ENCODE results near the gene RASL10A.

The RASL10A gene

GRCh38 chr22:29314537-29315285, 786 bp downstream of the RASL10A start:
- no peak overlapping the region for H3K27ac Mint-ChIP-seq
- no peaks in the 10 kb centered on the region for H3K36me3 Mint-ChIP-seq
- peaks cover 29% of the 10 kb centered on the region for H3K27me3 Mint-ChIP-seq
- H3K9me3 Mint-ChIP-seq = no peaks in the 10 kb centered on the region
- peaks cover 24% of the 10 kb centered on the region for H3K4me1 Mint-ChIP-seq
- peak overlapping the region; percentile 55 for H3K4me3 Mint-ChIP-seq

- H3K27me3 Mint-ChIP-seq = peaks cover 29% of the 10 kb centered on the region
- peaks cover 24% of the 10 kb centered on the region for H3K4me1 Mint-ChIP-seq
- no peak overlapping the region for H3K27ac Mint-ChIP-seq
- no peaks in the 10 kb centered on the region for H3K9me3 Mint-ChIP-seq
- H3K4me3 Mint-ChIP-seq = peak overlapping the region; percentile 55
- H3K36me3 Mint-ChIP-seq = no peaks in the 10 kb centered on the region
Observed at GRCh38 chr22:29313576-29314466, 1.7 kb downstream of the RASL10A start.

DNA sequence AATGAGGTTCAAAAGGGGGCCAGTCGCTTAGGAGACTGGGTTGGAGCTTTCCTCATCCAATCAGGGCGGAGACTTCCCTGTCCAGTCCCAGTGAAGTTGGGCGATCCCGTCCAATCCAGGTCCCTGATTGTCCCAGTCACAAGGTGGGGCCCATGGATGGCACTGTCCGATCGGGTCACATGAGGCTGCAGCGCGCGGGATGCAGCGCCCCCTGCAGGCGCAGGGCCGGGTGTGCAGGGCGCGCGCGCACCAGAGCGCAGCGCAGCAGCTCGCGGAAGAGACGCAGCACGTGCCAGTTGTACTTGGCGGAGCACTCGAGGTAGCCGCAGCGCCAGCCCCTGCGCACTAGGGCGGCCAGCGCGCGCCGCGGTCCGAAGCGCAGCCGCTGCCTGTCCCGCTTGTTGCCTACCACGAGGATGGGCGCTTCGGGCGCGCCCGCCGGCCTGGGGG, 2.3 kb downstream of the RASL10A start:
- H3K9me3 Mint-ChIP-seq = no peaks in the 10 kb centered on the region
- H3K36me3 Mint-ChIP-seq = no peaks in the 10 kb centered on the region
- H3K27ac Mint-ChIP-seq = no peak overlapping the region
- no peak overlapping the region for H3K4me3 Mint-ChIP-seq
- H3K4me1 Mint-ChIP-seq = peaks cover 24% of the 10 kb centered on the region
- H3K27me3 Mint-ChIP-seq = peaks cover 29% of the 10 kb centered on the region

GRCh38 chr22:29312218-29313125, 3.0 kb downstream of the RASL10A start:
- Mint-ChIP-seq H3K4me3 (no peak overlapping the region), H3K27ac (no peak overlapping the region), H3K4me1 (peaks cover 24% of the 10 kb centered on the region), H3K36me3 (no peaks in the 10 kb centered on the region), H3K27me3 (peaks cover 29% of the 10 kb centered on the region), H3K9me3 (no peaks in the 10 kb centered on the region)

- Mint-ChIP-seq H3K27ac (no peak overlapping the region), H3K9me3 (no peaks in the 10 kb centered on the region), H3K4me3 (no peak overlapping the region), H3K4me1 (peaks cover 23% of the 10 kb centered on the region), H3K27me3 (peaks cover 28% of the 10 kb centered on the region), H3K36me3 (no peaks in the 10 kb centered on the region)
Observed at GRCh38 chr22:29311464-29312217, 3.9 kb downstream of the RASL10A start.

DNA sequence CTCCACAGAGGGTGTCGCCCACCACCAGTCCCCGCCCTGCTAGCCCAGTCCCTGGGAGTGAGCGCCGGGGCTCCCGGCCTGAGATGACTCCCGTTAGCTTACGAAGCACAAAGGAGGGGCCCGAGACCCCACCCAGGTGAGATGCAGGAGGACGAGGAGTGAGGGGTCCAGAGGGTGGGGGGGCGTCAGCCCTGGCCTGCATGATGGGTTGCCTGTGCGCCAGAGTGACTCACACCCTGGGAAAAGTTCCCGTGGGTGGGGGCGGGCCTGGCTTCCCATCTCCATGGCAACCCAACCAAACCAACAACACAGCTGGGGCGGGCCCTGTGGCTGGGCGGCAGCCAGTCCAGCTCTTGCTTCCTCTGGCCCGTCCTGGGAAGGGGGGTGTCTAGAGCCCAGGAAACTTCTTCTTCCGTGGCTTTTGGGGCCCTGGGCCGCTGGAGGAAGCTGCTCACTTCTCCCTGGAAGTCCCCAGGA, 4.6 kb downstream of the RASL10A start:
- Mint-ChIP-seq H3K4me3 (no peak overlapping the region), H3K36me3 (no peaks in the 10 kb centered on the region), H3K4me1 (peaks cover 25% of the 10 kb centered on the region)

DNA sequence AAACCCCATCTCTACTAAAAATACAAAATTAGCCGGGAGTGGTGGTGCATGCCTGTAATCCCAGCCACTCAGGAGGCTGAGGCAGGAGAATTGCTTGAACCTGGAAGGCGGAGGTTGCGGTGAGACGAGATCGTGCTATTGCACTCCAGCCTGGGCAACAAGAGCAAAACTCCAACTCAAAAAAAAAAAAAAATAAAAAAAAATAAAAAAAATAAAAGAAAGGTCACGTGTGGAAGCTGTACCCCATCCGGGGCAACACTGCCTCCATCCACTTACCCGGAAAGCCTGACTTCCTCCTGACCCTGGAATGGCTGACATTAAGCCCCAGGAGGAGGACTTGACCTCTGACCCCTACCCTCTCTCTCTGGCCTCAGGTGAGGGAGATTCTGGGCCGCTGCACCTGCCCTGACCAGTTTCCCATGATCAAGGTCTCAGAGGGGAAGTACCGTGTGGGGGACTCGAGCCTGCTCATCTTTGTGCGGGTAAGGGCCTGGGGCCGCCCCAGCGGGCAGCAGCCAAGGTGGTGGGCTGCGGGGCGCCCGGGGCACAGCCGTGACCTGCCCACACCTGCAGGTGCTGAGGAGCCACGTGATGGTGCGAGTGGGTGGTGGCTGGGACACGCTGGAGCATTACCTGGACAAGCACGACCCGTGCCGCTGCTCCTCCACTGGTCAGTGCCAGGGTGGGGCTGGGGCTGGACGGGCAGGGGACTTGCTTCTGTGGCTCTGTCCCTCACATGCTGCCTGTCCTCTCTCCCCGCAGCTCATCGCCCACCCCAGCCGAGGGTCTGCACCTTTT, 5.2 kb downstream of the RASL10A start:
- no peaks in the 10 kb centered on the region for H3K36me3 Mint-ChIP-seq
- H3K4me3 Mint-ChIP-seq = no peak overlapping the region
- peaks cover 29% of the 10 kb centered on the region for H3K27me3 Mint-ChIP-seq
- no peak overlapping the region for H3K27ac Mint-ChIP-seq
- H3K4me1 Mint-ChIP-seq = peaks cover 27% of the 10 kb centered on the region
- no peaks in the 10 kb centered on the region for H3K9me3 Mint-ChIP-seq

More for the DNA sequence above, 4.6 kb downstream of the RASL10A start:
- Mint-ChIP-seq H3K9me3 (no peaks in the 10 kb centered on the region), H3K27me3 (peaks cover 27% of the 10 kb centered on the region), H3K27ac (no peak overlapping the region)

- no peaks in the 10 kb centered on the region for H3K9me3 Mint-ChIP-seq
Observed at GRCh38 chr22:29309332-29310064, 6.0 kb downstream of the RASL10A start.

DNA sequence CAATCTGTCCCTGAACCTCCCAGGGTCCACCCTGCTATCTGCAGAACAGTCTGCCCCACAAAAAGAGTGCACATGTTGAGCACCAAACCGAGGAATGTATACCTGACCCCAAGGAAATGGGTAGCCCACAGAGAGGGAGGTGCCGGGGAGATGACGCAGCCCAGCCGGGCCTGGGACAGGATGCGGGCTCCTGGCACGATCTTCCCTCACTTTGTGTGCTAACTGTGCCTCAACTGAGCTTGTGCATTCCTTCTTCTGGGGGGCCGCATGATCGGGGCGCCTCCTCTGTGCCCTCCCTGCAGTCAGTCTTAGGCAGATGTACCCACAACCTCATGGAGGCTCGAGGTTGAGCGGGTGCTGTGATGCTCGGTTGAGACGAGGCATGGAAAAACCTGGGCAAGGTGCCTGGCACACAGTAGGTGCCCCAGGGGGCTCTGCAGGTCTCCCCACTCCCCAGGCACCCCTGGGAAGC, 6.7 kb downstream of the RASL10A start:
- H3K4me3 Mint-ChIP-seq = no peak overlapping the region
- peaks cover 17% of the 10 kb centered on the region for H3K4me1 Mint-ChIP-seq
- H3K27ac Mint-ChIP-seq = no peak overlapping the region
- no peaks in the 10 kb centered on the region for H3K9me3 Mint-ChIP-seq
- no peaks in the 10 kb centered on the region for H3K36me3 Mint-ChIP-seq
- peaks cover 23% of the 10 kb centered on the region for H3K27me3 Mint-ChIP-seq

More at GRCh38 chr22:29309332-29310064, 6.0 kb downstream of the RASL10A start:
- peaks cover 24% of the 10 kb centered on the region for H3K4me1 Mint-ChIP-seq
- H3K4me3 Mint-ChIP-seq = no peak overlapping the region
- peaks cover 28% of the 10 kb centered on the region for H3K27me3 Mint-ChIP-seq
- H3K36me3 Mint-ChIP-seq = no peaks in the 10 kb centered on the region
- H3K27ac Mint-ChIP-seq = no peak overlapping the region

- peaks cover 19% of the 10 kb centered on the region for H3K27me3 Mint-ChIP-seq
- H3K4me1 Mint-ChIP-seq = peaks cover 15% of the 10 kb centered on the region
- no peaks in the 10 kb centered on the region for H3K36me3 Mint-ChIP-seq
- H3K4me3 Mint-ChIP-seq = no peak overlapping the region
- H3K27ac Mint-ChIP-seq = no peak overlapping the region
- H3K9me3 Mint-ChIP-seq = no peaks in the 10 kb centered on the region
Observed at GRCh38 chr22:29308148-29308790, 7.2 kb downstream of the RASL10A start.

DNA sequence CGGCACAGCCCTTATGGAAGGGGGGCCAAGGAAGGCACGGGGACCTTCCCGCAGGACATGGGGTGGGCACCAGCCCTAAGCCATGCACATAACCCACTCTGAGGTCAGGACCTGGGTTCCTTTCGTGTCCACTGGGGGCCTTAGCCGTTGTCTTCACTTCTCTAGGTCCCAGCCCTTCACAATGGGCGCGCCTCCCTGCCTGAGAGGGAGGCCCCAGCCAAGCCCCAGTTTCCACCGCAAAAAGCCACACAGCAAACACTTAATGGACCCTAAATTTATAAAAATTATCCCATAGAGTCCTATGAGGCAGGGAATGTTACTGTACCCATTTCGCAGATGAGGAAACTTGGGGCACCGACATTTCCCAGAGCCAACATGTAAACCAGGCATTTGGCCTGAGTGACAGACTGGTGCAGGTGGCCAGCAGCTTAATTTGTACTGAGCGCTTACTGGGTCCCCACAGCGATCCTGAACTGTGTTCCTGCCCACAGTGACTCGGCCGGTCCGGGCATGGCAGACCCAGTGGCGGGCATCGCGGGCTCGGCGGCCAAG, 7.8 kb downstream of the RASL10A start:
- Mint-ChIP-seq H3K4me1 (peaks cover 9% of the 10 kb centered on the region), H3K4me3 (peak overlapping the region; percentile 89), H3K27ac (no peak overlapping the region), H3K27me3 (peaks cover 14% of the 10 kb centered on the region), H3K9me3 (no peaks in the 10 kb centered on the region), H3K36me3 (no peaks in the 10 kb centered on the region)

DNA sequence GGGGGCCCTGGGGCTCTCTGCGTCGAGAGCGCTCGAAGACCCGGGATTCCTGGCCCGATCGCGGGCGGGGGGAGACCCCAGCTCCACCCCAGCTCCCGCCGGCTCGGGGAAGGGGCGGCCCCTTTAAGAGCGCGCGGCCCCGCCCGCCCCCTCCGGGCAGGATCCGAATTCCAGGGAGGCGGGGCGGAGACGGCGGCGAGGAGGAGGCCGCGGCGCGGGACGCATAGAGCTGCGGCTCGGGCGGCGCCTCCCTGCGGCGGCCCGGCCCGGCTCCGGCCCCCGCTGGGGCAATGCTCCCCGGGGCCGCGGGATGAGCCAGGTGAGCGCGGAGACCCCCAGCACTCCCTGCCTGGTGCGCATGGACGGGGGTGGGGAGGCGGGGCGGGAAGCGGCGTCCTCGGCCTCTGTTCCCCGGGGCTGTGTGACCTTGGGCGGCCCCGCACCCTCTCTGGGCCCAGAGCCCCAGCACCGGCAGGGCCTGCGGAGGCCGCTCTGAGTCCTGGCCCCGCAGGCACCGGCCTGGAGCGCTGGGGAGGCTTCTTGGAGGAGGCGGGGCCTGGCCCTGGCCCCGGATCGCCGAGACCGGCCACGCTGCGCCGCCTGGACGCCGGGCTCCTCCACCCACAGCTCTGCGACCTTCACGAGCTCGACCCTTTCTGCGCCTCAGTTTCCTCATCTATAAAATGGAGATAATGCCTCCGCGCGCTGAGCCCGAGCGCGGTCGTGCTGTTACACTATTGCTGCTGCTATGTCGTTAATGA, 8.5 kb downstream of the RASL10A start:
- Mint-ChIP-seq H3K27me3 (peaks cover 9% of the 10 kb centered on the region), H3K36me3 (no peaks in the 10 kb centered on the region), H3K4me3 (peak overlapping the region; percentile 89), H3K4me1 (peaks cover 7% of the 10 kb centered on the region), H3K27ac (no peak overlapping the region), H3K9me3 (no peaks in the 10 kb centered on the region)

All from activated naive CD4-positive, alpha-beta T cell treated with anti-CD3 and anti-CD28 coated beads, Interleukin-2, amount 50 U/mL, for 24 hours (primary cell).